Ramos (cell line): ENCODE data around the gene RNF212.
"Not testable (repeated sequence)": the region's sequence is repeated elsewhere in the genome, so short reads cannot be mapped to it uniquely, and the experiment has no call there.

Source experiments
- in situ Hi-C: fragments of 300-500 bp; cut with MboI; formaldehyde crosslinking; loops from one replicate; pipeline ENCODE4 v1.14.3; 2022; ENCODE audit warnings: low sequenced_read_pairs; ENCODE audit not compliant: unreplicated experiment

Gene RNF212

GRCh38 chr4:1113311-1114009, at the start of gene RNF212:
TSS of gene RNF212 (minus strand) at chr4:1113564. CDS start at chr4:1113464, 100 bp downstream.
- in situ Hi-C loops, result no loop called here

GRCh38 chr4:1160351-1160750, 47.0 kb upstream of the RNF212 start:
- in situ Hi-C loops, result no loop called here

- in situ Hi-C loops, result no loop called here
Measured at GRCh38 chr4:1156069-1156468, 42.7 kb upstream of the RNF212 start.

GRCh38 chr4:1155314-1155713, 42.0 kb upstream of the RNF212 start:
- in situ Hi-C loops, result no loop called here

- in situ Hi-C loops, result no loop called here
Measured at GRCh38 chr4:1154523-1155182, 41.3 kb upstream of the RNF212 start.

GRCh38 chr4:1154126-1154522, 40.8 kb upstream of the RNF212 start:
- in situ Hi-C loops, result no loop called here

GRCh38 chr4:1153567-1154090, 40.3 kb upstream of the RNF212 start:
- in situ Hi-C loops, result no loop called here

GRCh38 chr4:1152290-1152689, 38.9 kb upstream of the RNF212 start:
- in situ Hi-C loops, result no loop called here

- in situ Hi-C loops, result no loop called here
Measured at GRCh38 chr4:1151541-1151940, 38.2 kb upstream of the RNF212 start.

- in situ Hi-C loops, result no loop called here
Measured at GRCh38 chr4:1150875-1151274, 37.5 kb upstream of the RNF212 start.

GRCh38 chr4:1139860-1140259, 26.5 kb upstream of the RNF212 start:
- in situ Hi-C loops, result no loop called here

GRCh38 chr4:1137850-1138249, 24.5 kb upstream of the RNF212 start:
- in situ Hi-C loops, result no loop called here

- in situ Hi-C loops, result no loop called here
Measured at GRCh38 chr4:1137063-1137776, 23.9 kb upstream of the RNF212 start.

- in situ Hi-C loops, result no loop called here
Measured at GRCh38 chr4:1136048-1136447, 22.7 kb upstream of the RNF212 start.

- in situ Hi-C loops, result loop anchor here (5.0 kb wide), 2 partner anchors 134 to 219 kb away; no protein-coding TSS in a partner anchor
Measured at GRCh38 chr4:1133033-1133432, 19.7 kb upstream of the RNF212 start.

GRCh38 chr4:1130316-1131186, 17.2 kb upstream of the RNF212 start:
- in situ Hi-C loops, result loop anchor here (5.0 kb wide), 2 partner anchors 137 to 222 kb away; no protein-coding TSS in a partner anchor

- in situ Hi-C loops, result no loop called here
Measured at GRCh38 chr4:1126506-1126905, 13.1 kb upstream of the RNF212 start.

GRCh38 chr4:1125466-1125865, 12.1 kb upstream of the RNF212 start:
- in situ Hi-C loops, result not testable (repeated sequence)

- in situ Hi-C loops, result no loop called here
Measured at GRCh38 chr4:1124818-1125217, 11.5 kb upstream of the RNF212 start.

GRCh38 chr4:1122505-1122904, 9.1 kb upstream of the RNF212 start:
- in situ Hi-C loops, result no loop called here
